Body of pancreas (tissue), 4 donors: ENCODE measurements around the gene ANO3.

Source experiments
- CTCF ChIP-seq, 7 experiments: fragments of 450-650 bp in 4 of 7; fragments of 200-600 bp in 3 of 7; sonication (generic) in 3 of 7; IDR thresholded peaks; one replicate each; pipeline ENCODE4 v1.5.1; 2016 to 2019; ENCODE audit warnings: antibody characterized with exemption in 7 of 7
- POLR2A ChIP-seq, 3 donors: fragments of 450-650 bp; IDR thresholded peaks; one replicate each; pipeline ENCODE4 v1.6.1; 2016; ENCODE audit warnings: antibody characterized with exemption in 3 of 3, mild to moderate bottlenecking in 2 of 3

GRCh38 chr11:26285608-26286007 lies 46.3 kb upstream of the ANO3 start:
- TF ChIP-seq CTCF (IDR thresholded peaks at IDR 0.05) (no peak), POLR2A (IDR thresholded peaks at IDR 0.05) (no peak)
